Chondrocyte (in vitro differentiated cells): Measurements from ENCODE around the gene CENPA. TPM values are rescaled to one million over a fixed set of nuclear protein-coding genes. Genes with fewer than 3 reads are reported as not detected.
"Not testable (repeated sequence)": the region's sequence is repeated elsewhere in the genome, so short reads cannot be mapped to it uniquely, and the experiment has no call there.

Experiments
- DNase-seq: peaks from one replicate; pipeline ENCODE4 v3.0.0; 2021; ENCODE audit warnings: mixed read lengths, low spot score
- H3K27ac Mint-ChIP-seq: one replicate; pipeline ENCODE4 v1.8.0; 2021; ENCODE audit warnings: mild to moderate bottlenecking, moderate library complexity, mixed read lengths; ENCODE audit not compliant: unreplicated experiment
- H3K27me3 Mint-ChIP-seq: 2 replicates; pipeline ENCODE4 v1.8.0; 2021; ENCODE audit warnings: low read depth, mixed read lengths
- H3K36me3 Mint-ChIP-seq: 2 replicates; pipeline ENCODE4 v1.8.0; 2021; ENCODE audit warnings: low read depth, mixed read lengths
- H3K4me1 Mint-ChIP-seq: 2 replicates; pipeline ENCODE4 v1.8.0; 2021; ENCODE audit warnings: low read depth, mild to moderate bottlenecking, mixed read lengths
- H3K4me3 Mint-ChIP-seq: one replicate; pipeline ENCODE4 v1.8.0; 2021; ENCODE audit warnings: mild to moderate bottlenecking, moderate library complexity, mixed read lengths; ENCODE audit not compliant: unreplicated experiment
- H3K9me3 Mint-ChIP-seq: 2 replicates; pipeline ENCODE4 v1.8.0; 2021; ENCODE audit warnings: low read depth, mixed read lengths
- CTCF ChIP-seq: fragments of 200-600 bp; sonication (generic); IDR thresholded peaks from 2 replicates; pipeline ENCODE4 v1.5.0; 2021; ENCODE audit warnings: antibody characterized with exemption, mild to moderate bottlenecking, moderate library complexity
- total RNA-seq: library from RNA; stranded (reverse); gene quantifications from 3 replicates; pipeline ENCODE4 v1.2.1, GENCODE V29; 2021

Gene CENPA
- total RNA-seq, 1 donor from 2014 or later = 4.6 TPM

DNA sequence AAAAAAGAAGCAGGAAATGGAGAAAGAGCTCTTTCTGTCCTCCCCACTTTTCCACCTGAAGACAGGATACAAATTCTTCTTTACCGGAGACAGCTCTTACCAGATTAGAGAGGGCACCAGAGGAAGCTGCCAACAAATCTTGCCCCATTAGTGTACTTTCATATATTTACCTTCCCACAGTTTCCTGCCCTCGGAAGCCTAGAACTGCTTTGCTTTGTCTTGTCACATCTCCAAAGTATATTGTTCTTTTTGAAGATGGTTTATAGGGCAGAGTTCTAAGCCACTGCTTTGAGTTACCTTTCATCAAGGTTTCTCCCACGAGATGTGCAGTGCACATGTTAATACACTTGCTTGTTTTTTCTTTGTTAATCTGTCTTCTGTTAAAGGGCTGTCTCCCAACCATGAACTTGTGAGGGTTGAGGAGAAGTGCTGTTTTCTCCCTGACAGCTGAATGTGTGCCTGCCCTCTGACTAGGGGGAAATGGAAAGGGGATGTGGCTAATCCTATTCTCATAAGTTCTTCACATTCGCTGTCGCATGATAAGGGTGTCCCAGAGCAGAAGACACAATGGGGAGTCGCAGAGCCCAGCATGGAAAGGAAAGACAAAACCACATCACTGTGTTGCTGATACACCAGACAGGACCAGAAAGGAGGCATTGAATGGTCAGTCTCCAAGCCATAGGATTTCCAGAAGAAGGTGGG is 24.2 kb downstream of the CENPA start:
- Mint-ChIP-seq H3K4me3 (no peak overlapping the region), H3K36me3 (peaks cover 2% of the 10 kb centered on the region), H3K4me1 (peaks cover 6% of the 10 kb centered on the region), H3K9me3 (no peaks in the 10 kb centered on the region), H3K27me3 (peaks cover 24% of the 10 kb centered on the region), H3K27ac (no peak overlapping the region)
- DNase-seq = no peak
- no peak for TF ChIP-seq CTCF

DNA sequence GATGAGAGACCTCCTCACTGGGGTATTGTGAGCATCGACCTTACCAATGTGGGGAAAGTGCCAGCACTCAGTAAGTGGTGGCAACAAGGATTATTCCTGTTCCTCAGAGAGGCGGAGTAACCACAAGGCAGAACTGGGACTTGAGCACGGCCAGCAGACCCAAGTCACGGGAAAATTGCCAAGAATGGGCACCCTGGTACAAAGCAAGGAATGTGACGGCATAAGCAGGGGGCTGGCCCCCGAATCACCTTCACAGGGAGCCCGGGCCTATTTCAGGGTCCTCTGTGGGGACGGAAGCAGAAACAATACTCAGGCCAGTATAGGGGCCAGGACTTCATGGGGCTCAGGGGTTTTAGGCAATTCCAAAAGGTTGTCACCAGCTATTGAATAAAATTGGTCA is 25.4 kb downstream of the CENPA start:
- Mint-ChIP-seq H3K4me1 (peaks cover 3% of the 10 kb centered on the region), H3K9me3 (no peaks in the 10 kb centered on the region), H3K36me3 (peaks cover 3% of the 10 kb centered on the region), H3K27ac (no peak overlapping the region), H3K27me3 (peaks cover 28% of the 10 kb centered on the region), H3K4me3 (no peak overlapping the region)
- TF ChIP-seq CTCF = no peak
- no peak for DNase-seq

- no peaks in the 10 kb centered on the region for H3K9me3 Mint-ChIP-seq
- H3K27me3 Mint-ChIP-seq = peaks cover 29% of the 10 kb centered on the region
- H3K27ac Mint-ChIP-seq = no peak overlapping the region
- H3K36me3 Mint-ChIP-seq = peaks cover 3% of the 10 kb centered on the region
- no peak for TF ChIP-seq CTCF
- H3K4me1 Mint-ChIP-seq = peaks cover 3% of the 10 kb centered on the region
- H3K4me3 Mint-ChIP-seq = no peak overlapping the region
- DNase-seq = no peak
These were observed 26.2 kb downstream of the CENPA start for GRCh38 chr2:26811791-26812694.

DNA sequence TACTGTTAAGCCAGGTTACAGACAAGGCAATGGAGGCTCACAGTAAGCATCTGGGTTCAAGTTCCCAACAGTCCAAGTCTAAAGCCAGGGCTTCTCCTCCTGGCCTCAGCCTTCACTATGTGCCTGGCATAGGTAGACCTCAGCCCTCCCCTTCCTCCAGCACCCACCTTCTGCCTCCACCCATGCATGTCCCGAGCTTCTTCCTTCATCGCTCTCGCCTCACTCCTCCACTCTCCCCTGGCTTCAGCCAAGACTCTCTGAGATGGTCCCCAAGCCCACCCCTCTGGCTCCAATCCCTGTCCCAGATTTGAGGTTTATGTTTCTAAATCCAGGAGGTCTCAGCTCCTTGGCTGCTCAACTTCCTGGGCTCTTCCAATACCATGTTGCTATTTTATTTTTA is 26.9 kb downstream of the CENPA start:
- DNase-seq = no peak
- Mint-ChIP-seq H3K4me1 (peaks cover 3% of the 10 kb centered on the region), H3K4me3 (no peak overlapping the region), H3K9me3 (no peaks in the 10 kb centered on the region), H3K27me3 (peaks cover 34% of the 10 kb centered on the region), H3K36me3 (peaks cover 3% of the 10 kb centered on the region), H3K27ac (no peak overlapping the region)
- no peak for TF ChIP-seq CTCF

DNA sequence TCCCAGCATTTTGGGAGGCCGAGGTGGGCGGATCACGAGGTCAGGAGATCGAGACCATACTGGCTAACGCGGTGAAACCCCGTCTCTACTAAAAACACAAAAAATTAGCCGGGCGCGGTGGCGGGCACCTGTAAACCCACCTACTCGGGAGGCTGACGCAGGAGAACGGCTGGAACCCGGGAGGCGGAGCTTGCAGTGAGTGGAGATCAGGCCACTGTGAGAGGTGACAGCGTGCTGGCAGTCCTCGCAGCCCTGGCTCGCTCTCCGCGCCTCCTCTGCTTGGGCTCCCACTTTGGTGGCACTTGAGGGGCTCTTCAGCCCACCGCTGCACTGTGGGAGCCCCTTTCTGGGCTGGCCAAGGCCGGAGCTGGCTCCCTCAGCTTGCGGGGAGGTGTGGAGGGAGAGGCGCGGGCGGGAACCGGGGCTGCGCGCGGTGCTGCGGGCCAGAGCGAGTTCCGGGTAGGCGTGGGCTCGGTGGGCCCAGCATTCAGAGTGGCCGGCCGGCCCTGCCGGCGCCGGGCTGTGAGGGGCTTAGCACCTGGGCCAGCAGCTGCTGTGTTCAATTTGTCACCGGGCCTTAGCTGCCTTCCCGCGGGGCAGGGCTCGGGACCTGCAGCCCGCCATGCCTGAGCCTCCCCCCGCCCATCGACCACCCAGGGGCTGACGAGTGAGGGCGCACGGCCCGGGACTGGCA is 28.4 kb downstream of the CENPA start:
- not testable (repeated sequence) for H3K9me3 Mint-ChIP-seq, H3K4me3 Mint-ChIP-seq, DNase-seq, H3K27ac Mint-ChIP-seq, H3K4me1 Mint-ChIP-seq, H3K36me3 Mint-ChIP-seq
- peaks cover 46% of the 10 kb centered on the region for H3K27me3 Mint-ChIP-seq
